K562 (cell line): Measurements from ENCODE around the gene DCHS2. TPM values are rescaled to one million over a fixed set of nuclear protein-coding genes. Genes with fewer than 3 reads are reported as not detected.

Experiments
- ATAC-seq: fragments of 200-7000 bp; cut with Tn5 transposase; 3 replicates; pipeline ENCODE4 v1.9.1; 2020; ENCODE audit warnings: moderate library complexity
- BruUV-seq: library from RNA; stranded (reverse); fragments of 400-500 nt; replicated peaks from 2 replicates; lab custom pipeline; 2021; lab: Mats Ljungman, UMichigan
- CTCF ChIA-PET: fragments of 300-600 bp; formaldehyde crosslinking; extraction: SDS; loops from one replicate; lab custom pipeline; 2021; ENCODE audit warnings: low intra/inter-chr PET ratio; lab: Yijun Ruan, JAX
- POLR2A ChIA-PET: fragments of 300-600, 350-650 bp; sonication (Branson Sonifier 250); formaldehyde crosslinking; extraction: SDS; loops from one replicate; lab custom pipeline; 2021; ENCODE audit warnings: antibody characterized with exemption, inconsistent platforms; lab: Yijun Ruan, JAX
- DNase-seq, 4 experiments: peaks; one replicate each; pipeline versions ENCODE4 v3.0.0 to v3.0.0-alpha.2; 2011 to 2018; ENCODE audit warnings: low spot score in 3 of 4, mixed read lengths in 3 of 4; ENCODE audit errors: extremely low read depth in 1 of 4
- FAIRE-seq: peaks from 2 replicates; lab custom pipeline; 2011; peaks lifted over from hg19 to GRCh38; lab: Jason Lieb, UNC
- H2AFZ ChIP-seq: 2 replicates; pipeline ENCODE4 v1.6.0; 2011; ENCODE audit warnings: low read depth, low read length, control low read depth, inconsistent platforms
- H3K27ac ChIP-seq: fragments of 200-600 bp; 3 replicates; pipeline ENCODE4 v1.8.0; 2011; ENCODE audit warnings: low read depth, mild to moderate bottlenecking, control low read depth, inconsistent platforms, low read length, moderate library complexity, mixed read lengths; ENCODE audit errors: extremely low read depth
- H3K27me3 ChIP-seq, 2 experiments: fragments of 300-600 bp in 1 of 2; 2 replicates in 1 of 2; 3 replicates in 1 of 2; pipeline versions ENCODE4 v1.6.0 to v1.8.0; 2011; ENCODE audit warnings: inconsistent platforms in 2 of 2, low read length in 2 of 2, mild to moderate bottlenecking in 1 of 2, mixed read lengths in 1 of 2, moderate library complexity in 1 of 2; ENCODE audit not compliant: control insufficient read depth in 2 of 2, insufficient read depth in 2 of 2
- H3K36me3 ChIP-seq: fragments of 300-600 bp; 3 replicates; pipeline ENCODE4 v1.8.0; 2011; ENCODE audit warnings: mild to moderate bottlenecking, low read length, inconsistent platforms; ENCODE audit not compliant: control insufficient read depth, insufficient read depth
- H3K4me1 ChIP-seq, 2 experiments: fragments of 200-600 bp in 1 of 2; replicated peaks in 1 of 2; 2 replicates in 1 of 2; 3 replicates in 1 of 2; pipeline versions ENCODE4 v1.5.1 to v1.8.0; 2011; ENCODE audit warnings: inconsistent platforms in 2 of 2, low read length in 2 of 2, mild to moderate bottlenecking in 1 of 2, mixed read lengths in 1 of 2, moderate library complexity in 1 of 2; ENCODE audit not compliant: control insufficient read depth in 2 of 2, insufficient read depth in 2 of 2
- H3K4me2 ChIP-seq: 2 replicates; pipeline ENCODE4 v1.6.1; 2011; ENCODE audit warnings: low read length, control low read depth, inconsistent platforms, mixed read lengths; ENCODE audit not compliant: insufficient read depth
- H3K4me3 ChIP-seq: fragments of 200-600 bp; sonication (generic), shearing (Covaris generic); 2 replicates; pipeline ENCODE4 v1.5.1; 2016; ENCODE audit warnings: control low read depth, inconsistent platforms
- H3K79me2 ChIP-seq: fragments of 200-600 bp; 3 replicates; pipeline ENCODE4 v1.8.0; 2011; ENCODE audit warnings: low read length, inconsistent platforms; ENCODE audit not compliant: control insufficient read depth, insufficient read depth
- H3K9ac ChIP-seq, 2 experiments: 2 replicates each; pipeline versions ENCODE4 v1.6.0 to v1.6.1; 2011; ENCODE audit warnings: low read depth in 2 of 2, low read length in 2 of 2, control low read depth in 1 of 2, inconsistent platforms in 1 of 2, mild to moderate bottlenecking in 1 of 2, mixed read lengths in 1 of 2; ENCODE audit not compliant: insufficient read depth in 1 of 2
- H3K9me1 ChIP-seq: one replicate; pipeline ENCODE4 v1.6.0; 2011; ENCODE audit warnings: inconsistent platforms, mild to moderate bottlenecking, low read length, moderate library complexity; ENCODE audit not compliant: control insufficient read depth, insufficient read depth
- H3K9me3 ChIP-seq: replicated peaks from 2 replicates; pipeline ENCODE4 v1.5.1; 2011; ENCODE audit warnings: low read depth, low read length, inconsistent platforms; ENCODE audit not compliant: control insufficient read depth, insufficient read depth
- H4K20me1 ChIP-seq: replicated peaks from 2 replicates; pipeline ENCODE4 v1.6.1; 2011; ENCODE audit warnings: low read length, inconsistent platforms, mixed read lengths; ENCODE audit not compliant: control insufficient read depth, insufficient read depth
- AFF4 ChIP-seq: sonication (generic); formaldehyde crosslinking; IDR thresholded peaks from 2 replicates; pipeline ENCODE4 v1.8.0; 2023; ENCODE audit warnings: mild to moderate bottlenecking, missing genetic modification reagents
- ARNT ChIP-seq, 2 experiments: fragments of 450-650 bp; IDR thresholded peaks; 2 replicates each; pipeline ENCODE4 v1.6.1; 2016; ENCODE audit warnings: mild to moderate bottlenecking in 1 of 2
- CCAR2 ChIP-seq: fragments of 200-400 bp; formaldehyde crosslinking; IDR thresholded peaks from 2 replicates; pipeline ENCODE4 v1.6.1; 2017; ENCODE audit warnings: mild to moderate bottlenecking, low read depth, low read length
- CEBPG ChIP-seq, 3 experiments: fragments of 200-800 bp in 1 of 3; sonication (Bioruptor generic) in 1 of 3; sonication (generic) in 1 of 3; formaldehyde crosslinking in 1 of 3; IDR thresholded peaks in 2 of 3; conservative IDR thresholded peaks in 1 of 3; 2 replicates each; pipeline versions ENCODE4 v1.6.1 to v1.8.0; 2016 to 2022; ENCODE audit warnings: missing compliant biosample characterization in 2 of 3, missing genetic modification characterization in 2 of 3, mild to moderate bottlenecking in 1 of 3, missing genetic modification reagents in 1 of 3
- DNMT1 ChIP-seq: fragments of 450-650 bp; IDR thresholded peaks from 2 replicates; pipeline ENCODE4 v1.6.1; 2016; ENCODE audit warnings: antibody characterized with exemption, mild to moderate bottlenecking
- ELK3 ChIP-seq: fragments of 450-650 bp; formaldehyde crosslinking; IDR thresholded peaks from 2 replicates; pipeline ENCODE4 v1.4.0; 2020; ENCODE audit warnings: mild to moderate bottlenecking
- FOXK1 ChIP-seq: sonication (generic); formaldehyde crosslinking; IDR thresholded peaks from 2 replicates; pipeline ENCODE4 v1.8.0; 2022; ENCODE audit warnings: missing genetic modification reagents, mild to moderate bottlenecking, borderline replicate concordance
- PKNOX1 ChIP-seq: fragments of 450-650 bp; IDR thresholded peaks from 2 replicates; pipeline ENCODE4 v1.6.1; 2016
- SETDB1 ChIP-seq: IDR thresholded peaks from one replicate; pipeline ENCODE4 v1.6.1; 2012; ENCODE audit warnings: low read length, control low read depth, inconsistent platforms
- TBP ChIP-seq: optimal IDR thresholded peaks from 2 replicates; pipeline ENCODE3; 2011; ENCODE audit warnings: low read depth, low read length, improper control_type of control experiment
- WGBS: fragments of 100-300 bp; shearing (Covaris generic); methylation state at CpG from one replicate; pipeline ENCODE4 v1.1.6; 2016; ENCODE audit warnings: low coverage, mixed read lengths; ENCODE audit not compliant: insufficient coverage; ENCODE audit errors: missing lambda C conversion rate; 5-methylcytosine and 5-hydroxymethylcytosine counted together
- in situ Hi-C: fragments of 300-500 bp; cut with MboI; formaldehyde crosslinking; loops from 4 replicates; pipeline ENCODE4 v1.15.0; 2018; ENCODE audit warnings: inconsistent platforms, mixed read lengths
- intact Hi-C: fragments of 100-400 bp; cut with micrococcal nuclease; formaldehyde crosslinking; loops from 2 replicates; pipeline ENCODE4 v1.14.2; 2022
- polyA plus RNA-seq, 8 experiments: library from polyadenylated mRNA; depleted of rRNA in 4 of 8; stranded (reverse) in 5 of 8; unstranded in 3 of 8; fragments of >200 nt; fragmentation: Nextera tagmentation in 2 of 8; fragmentation: Illumina TruSeq in 1 of 8; extraction: Ambion mirVana in 2 of 8; extraction: Trizol in 1 of 8; gene quantifications; 2 replicates each; pipeline versions ENCODE4 v1.2.1 to v1.2.3, GENCODE V29; 2011 to 2014; ENCODE audit warnings: inconsistent platforms in 1 of 8, missing spikeins in 1 of 8
- total RNA-seq, 7 experiments: library from RNA; depleted of rRNA in 6 of 7; stranded (reverse); fragments of >200 nt in 6 of 7; fragmentation: Illumina TruSeq in 2 of 7; extraction: Trizol in 2 of 7; gene quantifications; 2 replicates each; pipeline versions ENCODE4 v1.2.1 to v1.2.3, GENCODE V29; 2011 to 2021; ENCODE audit warnings: low replicate concordance in 1 of 7

The DCHS2 gene
- total and polyA plus RNA-seq, 9 of the 15 experiments (the other 6 are each of a cell fraction or from before 2014, with no cell fraction given) = 0.49 to 7.1 (median 5.3) TPM

GRCh38 chr4:154186035-154186434, 305.6 kb downstream of the DCHS2 start:
- no peak overlapping the region for H3K4me2 ChIP-seq

GRCh38 chr4:154184238-154184637, 307.4 kb downstream of the DCHS2 start:
- Histone ChIP-seq H3K4me1 (no peaks in the 10 kb centered on the region), H3K27me3 (peaks cover 0 to 4% of the 10 kb centered on the region in 2 experiments; a peak in 2 of 5 replicates), H3K4me2 (no peak overlapping the region), H3K9me3 (no peaks in the 10 kb centered on the region), H3K79me2 (no peaks in the 10 kb centered on the region), H3K9me1 (no peaks in the 10 kb centered on the region), H3K9ac (no peak overlapping the region), H4K20me1 (no peaks in the 10 kb centered on the region), H3K27ac (no peak overlapping the region), H2AFZ (no peak overlapping the region), H3K36me3 (no peaks in the 10 kb centered on the region), H3K4me3 (no peak overlapping the region)
- CTCF ChIA-PET = no interaction called here
- no peak for ATAC-seq
- POLR2A ChIA-PET = no interaction called here
- intact Hi-C loops (no loop called here), in situ Hi-C loops (no loop called here)
- BruUV-seq = no TSS peak
- DNase-seq = no peak
- WGBS = 6% methylated on average over 6 of the region's 6 CpGs
- no peak for FAIRE-seq
- TF ChIP-seq ARNT (IDR thresholded peaks at IDR 0.05) = no peak
- no peak for TF ChIP-seq TBP
- no peak for TF ChIP-seq PKNOX1
- no peak for TF ChIP-seq AFF4
- TF ChIP-seq CCAR2 = no peak

More at GRCh38 chr4:154186035-154186434, 305.6 kb downstream of the DCHS2 start:
- BruUV-seq = no TSS peak
- no peak overlapping the region for H3K4me3 ChIP-seq
- intact Hi-C loops = no loop called here
- H3K9ac ChIP-seq = no peak overlapping the region
- no peaks in the 10 kb centered on the region for H3K9me3 ChIP-seq
- 0% methylated on average over 5 of the region's 6 CpGs for WGBS
- H4K20me1 ChIP-seq = no peaks in the 10 kb centered on the region
- TF ChIP-seq CEBPG (CRISPR knock-in tag; IDR thresholded peaks at IDR 0.05) = no peak
- no peak for TF ChIP-seq CEBPG (tag; conservative IDR thresholded peaks at IDR 0.05 in 1 of 2, IDR thresholded peaks at IDR 0.05 in 1 of 2)
- no peak for TF ChIP-seq FOXK1 (CRISPR knock-in tag)
- TF ChIP-seq DNMT1 = no peak
- no peak for TF ChIP-seq ELK3 (CRISPR knock-in tag)
- no peak for TF ChIP-seq SETDB1
- DNase-seq (no peak), FAIRE-seq (no peak), ATAC-seq (no peak)
- no peak overlapping the region for H2AFZ ChIP-seq
- H3K27ac ChIP-seq = no peak overlapping the region
- peaks cover 0 to 4% of the 10 kb centered on the region in 2 experiments; a peak in 2 of 5 replicates for H3K27me3 ChIP-seq
- CTCF ChIA-PET = no interaction called here
- H3K9me1 ChIP-seq = no peaks in the 10 kb centered on the region
- H3K4me1 ChIP-seq = no peaks in the 10 kb centered on the region
- no peaks in the 10 kb centered on the region for H3K79me2 ChIP-seq
- H3K36me3 ChIP-seq = no peaks in the 10 kb centered on the region
- POLR2A ChIA-PET = interaction anchor here (1.0 kb wide), 1 partner anchor 23 kb away, joined by 3 read pairs; no protein-coding TSS in a partner anchor
- in situ Hi-C loops = no loop called here
